ENCODE data around the gene CYP4F8. TPM values are rescaled to one million over a fixed set of nuclear protein-coding genes. Genes with fewer than 3 reads are reported as not detected.

Gene CYP4F8
- total and polyA plus RNA-seq, 9 of the 15 experiments (the other 6 are each of a cell fraction or from before 2014, with no cell fraction given), result not detected

- TF ChIP-seq CTCFL (IDR thresholded peaks at IDR 0.05; ENCODE audit: borderline replicate concordance, insufficient read depth, low read depth, low read length, poor library complexity, severe bottlenecking) (no peak), POLR2AphosphoS2 (IDR thresholded peaks at IDR 0.05; ENCODE audit: low read length) (no peak), GTF2B (IDR thresholded peaks at IDR 0.05; ENCODE audit: extremely low read depth, insufficient read length) (no peak), ZNF407 (IDR thresholded peaks at IDR 0.05; ENCODE audit: low read depth) (no peak), RBBP5 (IDR thresholded peaks at IDR 0.05; ENCODE audit: borderline replicate concordance, insufficient read depth, low read length, poor library complexity, severe bottlenecking) (no peak), NCOA4 (IDR thresholded peaks at IDR 0.05; ENCODE audit: partially characterized antibody) (no peak)
These were observed 54.9 kb downstream of the CYP4F8 start (continued) for GRCh38 chr19:15669891-15670290.
